ENCODE results near the gene DSTN. TPM values are rescaled to one million over a fixed set of nuclear protein-coding genes. Genes with fewer than 3 reads are reported as not detected.

Gene DSTN
- total and polyA plus RNA-seq, 9 of the 15 experiments (the other 6 are each of a cell fraction or from before 2014, with no cell fraction given), result 25.7 to 88.3 (median 61.0) TPM

DNA sequence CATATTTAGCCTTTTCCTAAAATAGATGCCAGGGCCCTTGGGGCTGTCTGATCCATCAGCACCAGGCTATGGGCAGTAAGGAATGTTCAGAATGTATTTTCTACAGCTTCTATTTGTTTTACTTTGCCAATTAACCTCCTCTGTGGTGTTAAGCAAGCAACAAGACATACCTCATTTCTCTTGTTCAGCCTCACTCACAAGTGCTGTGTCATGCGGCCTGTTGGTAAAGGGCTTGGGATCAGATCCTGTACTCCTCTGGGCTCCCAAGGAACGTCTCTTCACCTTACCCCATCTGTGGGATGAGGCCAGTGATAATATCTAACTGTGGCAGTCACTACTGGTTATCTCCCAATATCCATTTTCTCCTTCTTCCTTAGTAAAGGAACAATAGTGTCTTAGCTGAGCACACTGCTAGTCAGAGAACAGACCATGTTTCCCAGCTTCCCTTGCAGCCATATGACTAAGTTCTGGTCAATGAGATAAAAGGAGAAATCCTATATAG is 7.0 kb upstream of the DSTN start (continued):
- TF ChIP-seq ZBTB40 (IDR thresholded peaks at IDR 0.05) (no peak), ZBTB40 (CRISPR knock-in tag; IDR thresholded peaks at IDR 0.05) (no peak), HDAC2 (IDR thresholded peaks at IDR 0.05) (no peak), NFYB (IDR thresholded peaks at IDR 0.05; ENCODE audit: extremely low read depth, insufficient read length) (no peak), CBX1 (IDR thresholded peaks at IDR 0.05; ENCODE audit: low read depth) (no peak), ARID2 (IDR thresholded peaks at IDR 0.05) (no peak), ZNF584 (CRISPR knock-in tag; IDR thresholded peaks at IDR 0.05; ENCODE audit: low read depth) (peak; percentile 40; the same call in 1 of the 2 replicates), ZNF778 (CRISPR knock-in tag; IDR thresholded peaks at IDR 0.05) (no peak), ZNF140 (CRISPR knock-in tag; IDR thresholded peaks at IDR 0.05) (no peak), HDAC6 (IDR thresholded peaks at IDR 0.05; ENCODE audit: low read depth, low read length) (no peak), MTA1 (IDR thresholded peaks at IDR 0.05; ENCODE audit: borderline replicate concordance) (no peak), ERF (CRISPR knock-in tag; IDR thresholded peaks at IDR 0.05) (no peak), ZNF175 (CRISPR knock-in tag; IDR thresholded peaks at IDR 0.05; ENCODE audit: low read depth) (peak; percentile 48; the same call in 1 of the 2 replicates), ARHGAP35 (IDR thresholded peaks at IDR 0.05; ENCODE audit: partially characterized antibody) (no peak), ZFP1 (CRISPR knock-in tag; IDR thresholded peaks at IDR 0.05) (no peak), SAFB (IDR thresholded peaks at IDR 0.05; ENCODE audit: borderline replicate concordance, low read depth, low read length) (no peak), ESRRA (IDR thresholded peaks at IDR 0.05; ENCODE audit: borderline replicate concordance, low read depth) (no peak), NONO (IDR thresholded peaks at IDR 0.05; ENCODE audit: low read depth in 2 of 2, low read length in 1 of 2) (no peak)
- TF ChIP-seq, protein P1, sequence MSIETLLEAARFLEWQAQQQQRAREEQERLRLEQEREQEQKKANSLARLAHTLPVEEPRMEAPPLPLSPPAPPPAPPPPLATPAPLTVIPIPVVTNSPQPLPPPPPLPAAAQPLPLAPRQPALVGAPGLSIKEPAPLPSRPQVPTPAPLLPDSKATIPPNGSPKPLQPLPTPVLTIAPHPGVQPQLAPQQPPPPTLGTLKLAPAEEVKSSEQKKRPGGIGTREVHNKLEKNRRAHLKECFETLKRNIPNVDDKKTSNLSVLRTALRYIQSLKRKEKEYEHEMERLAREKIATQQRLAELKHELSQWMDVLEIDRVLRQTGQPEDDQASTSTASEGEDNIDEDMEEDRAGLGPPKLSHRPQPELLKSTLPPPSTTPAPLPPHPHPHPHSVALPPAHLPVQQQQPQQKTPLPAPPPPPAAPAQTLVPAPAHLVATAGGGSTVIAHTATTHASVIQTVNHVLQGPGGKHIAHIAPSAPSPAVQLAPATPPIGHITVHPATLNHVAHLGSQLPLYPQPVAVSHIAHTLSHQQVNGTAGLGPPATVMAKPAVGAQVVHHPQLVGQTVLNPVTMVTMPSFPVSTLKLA (conservative IDR thresholded peaks at IDR 0.05), result no peak
